Activated naive CD8-positive, alpha-beta T cell (primary cell): ENCODE results near the gene FCER2.
A peak's percentile ranks its signal among the peaks of the same experiment; 100 is the strongest.

Experiments
- H3K27ac Mint-ChIP-seq: one replicate; pipeline ENCODE4 v1.8.0; 2021; ENCODE audit warnings: mixed read lengths
- H3K27me3 Mint-ChIP-seq: one replicate; pipeline ENCODE4 v1.8.0; 2021; ENCODE audit warnings: mixed read lengths
- H3K36me3 Mint-ChIP-seq: one replicate; pipeline ENCODE4 v1.8.0; 2021; ENCODE audit warnings: mixed read lengths
- H3K4me1 Mint-ChIP-seq: one replicate; pipeline ENCODE4 v1.8.0; 2021; ENCODE audit warnings: low read depth, mixed read lengths
- H3K4me3 Mint-ChIP-seq: one replicate; pipeline ENCODE4 v1.8.0; 2021; ENCODE audit warnings: mild to moderate bottlenecking, mixed read lengths
- H3K9me3 Mint-ChIP-seq: one replicate; pipeline ENCODE4 v1.8.0; 2021; ENCODE audit warnings: low read depth, mixed read lengths

FCER2 gene

DNA sequence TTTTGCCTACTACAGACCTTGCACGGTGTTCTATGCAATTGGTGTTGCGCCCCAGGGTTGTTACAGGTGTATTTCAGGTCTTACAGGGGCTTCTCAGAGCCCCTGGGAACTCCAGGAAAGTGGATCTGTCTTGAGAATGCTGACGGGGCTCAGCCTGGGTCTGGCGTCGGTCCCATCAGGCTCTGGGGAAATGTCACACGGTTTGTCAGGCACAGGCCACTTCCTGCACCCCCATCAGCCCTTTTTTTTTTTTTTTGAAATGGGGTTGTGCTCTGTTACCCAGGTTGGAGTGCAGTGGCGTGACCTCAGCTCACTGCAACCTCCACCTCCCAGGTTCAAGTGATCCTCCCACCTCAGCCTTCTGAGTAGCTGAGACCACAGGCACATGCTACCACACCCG is 16.7 kb upstream of the FCER2 start:
- Mint-ChIP-seq H3K9me3 (no peaks in the 10 kb centered on the region), H3K27me3 (no peaks in the 10 kb centered on the region), H3K36me3 (no peaks in the 10 kb centered on the region), H3K4me3 (peak overlapping the region; percentile 48), H3K27ac (peak overlapping the region; percentile 70), H3K4me1 (peaks cover 34% of the 10 kb centered on the region)

DNA sequence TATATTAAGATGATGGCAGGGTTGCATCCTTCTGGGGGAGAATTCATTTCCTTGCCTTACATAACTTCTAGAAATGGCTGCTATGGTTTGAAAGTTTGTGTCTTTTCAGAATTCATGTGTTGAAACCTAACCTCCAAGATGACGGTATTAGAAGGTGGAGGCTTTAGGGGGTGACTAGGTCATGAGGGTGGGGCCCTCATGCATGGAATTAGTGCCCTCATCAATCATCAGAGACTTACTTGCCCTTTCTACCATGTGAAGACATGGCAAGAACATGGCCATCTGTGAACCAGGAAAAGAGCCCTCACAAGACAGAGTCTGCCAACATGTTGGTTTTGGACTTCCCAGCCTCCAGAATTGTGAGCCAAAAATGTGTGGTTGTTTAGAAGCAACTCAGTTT is 14.8 kb upstream of the FCER2 start:
- Mint-ChIP-seq H3K36me3 (no peaks in the 10 kb centered on the region), H3K27me3 (no peaks in the 10 kb centered on the region), H3K27ac (peak overlapping the region; percentile 46), H3K4me3 (no peak overlapping the region), H3K9me3 (no peaks in the 10 kb centered on the region), H3K4me1 (peaks cover 34% of the 10 kb centered on the region)

DNA sequence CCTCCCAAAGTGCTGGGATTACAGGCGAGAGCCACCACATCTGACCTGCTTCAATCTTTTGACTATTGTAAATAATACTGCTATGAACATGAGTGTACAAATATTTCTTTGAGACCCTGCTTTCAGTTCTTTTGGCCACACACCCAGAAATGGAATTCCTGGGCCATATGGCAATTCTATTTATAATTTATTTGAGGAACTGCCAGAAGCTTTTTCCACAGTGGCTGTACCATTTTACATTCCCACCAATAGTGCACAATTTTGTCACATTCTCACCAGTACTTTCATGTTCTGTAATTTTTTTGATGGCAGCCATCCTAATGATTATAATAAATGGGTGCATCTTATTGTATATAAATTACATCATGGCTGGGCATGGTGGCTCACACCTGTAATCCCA is 13.7 kb upstream of the FCER2 start:
- Mint-ChIP-seq H3K36me3 (no peaks in the 10 kb centered on the region), H3K4me3 (no peak overlapping the region), H3K27me3 (no peaks in the 10 kb centered on the region), H3K27ac (no peak overlapping the region), H3K9me3 (no peaks in the 10 kb centered on the region), H3K4me1 (peaks cover 34% of the 10 kb centered on the region)

- peaks cover 41% of the 10 kb centered on the region for H3K4me1 Mint-ChIP-seq
- H3K27me3 Mint-ChIP-seq: no peaks in the 10 kb centered on the region
- H3K27ac Mint-ChIP-seq: no peak overlapping the region
- H3K36me3 Mint-ChIP-seq: no peaks in the 10 kb centered on the region
- H3K4me3 Mint-ChIP-seq: no peak overlapping the region
- H3K9me3 Mint-ChIP-seq: no peaks in the 10 kb centered on the region
Measured at GRCh38 chr19:7710616-7711015, 8.7 kb upstream of the FCER2 start.

- Mint-ChIP-seq H3K4me3 (no peak overlapping the region), H3K4me1 (peaks cover 45% of the 10 kb centered on the region), H3K27me3 (no peaks in the 10 kb centered on the region), H3K36me3 (no peaks in the 10 kb centered on the region), H3K27ac (no peak overlapping the region), H3K9me3 (no peaks in the 10 kb centered on the region)
Measured at GRCh38 chr19:7709932-7710460, 8.1 kb upstream of the FCER2 start.

GRCh38 chr19:7706955-7707456 is 5.1 kb upstream of the FCER2 start:
- peak overlapping the region; percentile 93 for H3K27ac Mint-ChIP-seq
- H3K4me1 Mint-ChIP-seq: peaks cover 50% of the 10 kb centered on the region
- peak overlapping the region; percentile 80 for H3K4me3 Mint-ChIP-seq

GRCh38 chr19:7706188-7706954 is 4.4 kb upstream of the FCER2 start:
- H3K36me3 Mint-ChIP-seq: no peaks in the 10 kb centered on the region
- H3K9me3 Mint-ChIP-seq: no peaks in the 10 kb centered on the region
- H3K27me3 Mint-ChIP-seq: no peaks in the 10 kb centered on the region
- peaks cover 50% of the 10 kb centered on the region for H3K4me1 Mint-ChIP-seq
- H3K4me3 Mint-ChIP-seq: peak overlapping the region; percentile 80
- H3K27ac Mint-ChIP-seq: peak overlapping the region; percentile 93

More at GRCh38 chr19:7706955-7707456, 5.1 kb upstream of the FCER2 start:
- Mint-ChIP-seq H3K36me3 (no peaks in the 10 kb centered on the region), H3K27me3 (no peaks in the 10 kb centered on the region), H3K9me3 (no peaks in the 10 kb centered on the region)

DNA sequence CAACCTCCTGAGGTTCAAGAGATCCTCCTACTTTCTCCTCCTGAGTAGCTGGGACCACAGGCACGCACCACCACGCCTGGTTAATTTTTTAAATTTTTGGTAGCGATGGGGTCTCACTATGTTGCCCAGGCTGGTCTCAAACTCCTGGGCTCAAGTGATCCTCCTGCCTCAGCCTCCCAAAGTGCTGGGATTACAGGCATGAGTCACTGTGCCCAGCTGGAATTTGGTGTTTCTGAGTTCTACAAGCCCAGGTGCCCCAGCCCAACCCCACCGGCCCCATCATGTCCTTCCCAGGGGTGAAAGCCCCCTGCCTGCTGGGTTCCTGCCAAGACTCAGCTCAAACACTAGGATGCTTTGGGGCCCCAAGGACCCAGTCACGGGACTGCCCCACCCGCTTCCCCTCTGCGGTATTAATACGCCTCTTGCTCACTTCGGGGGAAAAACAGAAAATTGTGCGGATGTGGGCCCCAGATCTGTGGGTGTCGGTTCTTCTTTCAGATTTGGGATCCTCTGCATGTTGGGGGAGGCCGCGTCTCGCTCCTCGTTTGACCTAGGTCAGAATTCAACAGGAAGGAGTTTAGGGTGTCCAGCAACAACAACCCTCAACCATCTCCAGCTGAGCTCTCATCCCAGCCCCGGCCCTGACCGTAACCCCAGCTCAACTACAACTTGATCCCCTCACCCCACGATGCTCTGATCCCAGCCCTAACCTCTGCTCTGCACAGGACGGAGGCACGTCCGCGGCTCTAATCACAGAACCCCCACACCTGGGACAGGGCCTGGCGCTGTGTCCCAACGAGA is 3.7 kb upstream of the FCER2 start:
- no peaks in the 10 kb centered on the region for H3K9me3 Mint-ChIP-seq
- H3K27me3 Mint-ChIP-seq: no peaks in the 10 kb centered on the region
- H3K27ac Mint-ChIP-seq: peak overlapping the region; percentile 93
- H3K4me3 Mint-ChIP-seq: peak overlapping the region; percentile 80
- H3K36me3 Mint-ChIP-seq: no peaks in the 10 kb centered on the region
- H3K4me1 Mint-ChIP-seq: peaks cover 48% of the 10 kb centered on the region

DNA sequence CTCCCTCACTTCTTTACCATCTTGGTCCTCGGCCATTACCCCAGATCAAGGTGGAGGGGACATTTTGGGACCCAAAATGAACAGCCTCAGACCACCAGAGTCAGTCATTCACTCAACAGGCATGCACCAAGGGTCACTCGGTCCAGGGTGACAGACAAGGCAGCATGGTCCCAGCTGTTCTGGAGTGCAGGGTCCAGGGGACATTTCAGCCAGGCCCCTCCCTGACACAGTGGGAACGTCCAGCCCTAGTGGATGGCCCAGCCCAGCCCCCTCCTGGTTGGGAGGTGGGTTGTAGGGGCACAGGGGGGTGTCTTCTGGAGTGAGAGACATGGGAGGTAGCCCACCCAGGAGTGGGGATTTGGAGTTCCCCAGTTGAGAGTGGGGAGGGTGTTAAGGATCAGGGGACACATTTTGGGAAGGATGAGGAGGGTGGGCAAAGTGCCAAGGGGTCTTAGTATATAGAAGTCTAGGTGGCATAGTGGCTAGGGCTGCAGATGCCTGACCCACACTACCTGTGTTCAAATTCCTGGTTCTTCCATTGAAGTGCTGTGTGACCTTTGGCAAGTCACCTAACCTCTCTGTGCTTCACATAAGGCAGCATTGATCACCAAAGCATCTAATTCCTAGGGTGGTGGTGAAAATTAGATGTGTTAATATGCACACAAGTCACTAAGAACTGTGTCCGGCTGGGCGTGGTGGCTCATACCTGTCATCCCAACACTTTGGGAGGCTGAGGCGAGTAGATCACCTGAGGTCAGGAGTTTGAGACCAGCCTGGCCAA is 2.5 kb upstream of the FCER2 start:
- Mint-ChIP-seq H3K9me3 (no peaks in the 10 kb centered on the region), H3K4me1 (peaks cover 53% of the 10 kb centered on the region), H3K4me3 (no peak overlapping the region), H3K27me3 (no peaks in the 10 kb centered on the region), H3K36me3 (no peaks in the 10 kb centered on the region), H3K27ac (peak overlapping the region; percentile 93)

GRCh38 chr19:7703332-7703731 is 1.4 kb upstream of the FCER2 start:
- peaks cover 55% of the 10 kb centered on the region for H3K4me1 Mint-ChIP-seq
- H3K27ac Mint-ChIP-seq: no peak overlapping the region
- no peaks in the 10 kb centered on the region for H3K27me3 Mint-ChIP-seq
- no peak overlapping the region for H3K4me3 Mint-ChIP-seq
- H3K36me3 Mint-ChIP-seq: no peaks in the 10 kb centered on the region
- H3K9me3 Mint-ChIP-seq: no peaks in the 10 kb centered on the region

GRCh38 chr19:7701049-7701653 is 780 bp downstream of the FCER2 start:
- H3K27ac Mint-ChIP-seq: no peak overlapping the region

GRCh38 chr19:7699417-7700401 is 2.2 kb downstream of the FCER2 start:
- H3K9me3 Mint-ChIP-seq: no peaks in the 10 kb centered on the region
- H3K27ac Mint-ChIP-seq: peak overlapping the region; percentile 82
- peaks cover 27% of the 10 kb centered on the region for H3K4me1 Mint-ChIP-seq
- H3K4me3 Mint-ChIP-seq: peak overlapping the region; percentile 81
- H3K27me3 Mint-ChIP-seq: no peaks in the 10 kb centered on the region
- H3K36me3 Mint-ChIP-seq: no peaks in the 10 kb centered on the region

More at GRCh38 chr19:7701049-7701653, 780 bp downstream of the FCER2 start:
- Mint-ChIP-seq H3K4me1 (peaks cover 41% of the 10 kb centered on the region), H3K36me3 (no peaks in the 10 kb centered on the region), H3K9me3 (no peaks in the 10 kb centered on the region), H3K27me3 (no peaks in the 10 kb centered on the region), H3K4me3 (no peak overlapping the region)

DNA sequence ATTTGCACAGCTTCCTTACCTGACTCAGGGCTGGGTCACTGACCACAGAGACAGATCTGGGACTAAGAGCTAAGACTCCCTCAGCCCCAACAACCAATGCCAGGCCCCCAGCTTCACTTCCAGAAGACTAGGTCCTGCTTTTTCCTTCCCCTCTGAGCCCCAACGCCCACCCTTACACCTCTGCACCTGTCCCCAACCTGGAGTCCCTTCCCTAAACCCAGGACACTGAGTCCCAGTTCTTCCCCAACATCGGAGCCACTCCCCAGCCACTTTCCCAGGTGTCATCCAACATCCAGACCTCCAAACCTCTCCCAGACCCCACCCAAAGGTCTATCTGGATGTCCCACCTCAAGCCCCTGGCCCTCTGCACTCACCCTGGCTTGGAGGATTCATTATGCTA is 2.9 kb downstream of the FCER2 start:
- Mint-ChIP-seq H3K4me1 (peaks cover 25% of the 10 kb centered on the region), H3K4me3 (peak overlapping the region; percentile 81), H3K9me3 (no peaks in the 10 kb centered on the region), H3K27me3 (no peaks in the 10 kb centered on the region), H3K27ac (peak overlapping the region; percentile 82), H3K36me3 (no peaks in the 10 kb centered on the region)
